Gastrocnemius medialis (tissue), 4 donors: Measurements from ENCODE around the gene STRN. TPM values are rescaled to one million over a fixed set of nuclear protein-coding genes. Genes with fewer than 3 reads are reported as not detected.

Experiments
- ATAC-seq, 2 donors: fragments of 150-250 bp; one replicate each; pipeline ENCODE4 v1.9.1; 2016
- DNase-seq, 2 donors: peaks; one replicate each; pipeline ENCODE4 v3.0.0-alpha.2; 2019
- H3K27ac ChIP-seq, 4 donors: fragments of 200-600 bp; sonication (generic); 1 replicate in 1 of 4; 2 replicates in 3 of 4; pipeline ENCODE4 v1.5.1; 2016 to 2018; ENCODE audit warnings: mild to moderate bottlenecking in 2 of 4, moderate library complexity in 1 of 4
- H3K27me3 ChIP-seq, 3 donors: fragments of 200-600 bp; sonication (generic) in 2 of 3; 1 replicate in 1 of 3; 2 replicates in 2 of 3; pipeline versions ENCODE4 v1.5.1 to v1.6.0; 2016 to 2019; ENCODE audit warnings: mild to moderate bottlenecking in 1 of 3, moderate library complexity in 1 of 3
- H3K36me3 ChIP-seq, 2 donors: fragments of 200-600 bp; sonication (generic) in 1 of 2; one replicate each; pipeline ENCODE4 v1.5.1; 2017 to 2018
- H3K4me1 ChIP-seq, 2 donors: fragments of 200-600 bp; sonication (generic) in 1 of 2; one replicate each; pipeline ENCODE4 v1.5.1; 2016 to 2017; ENCODE audit warnings: mild to moderate bottlenecking in 2 of 2
- H3K4me3 ChIP-seq, 4 donors: fragments of 200-600 bp; sonication (generic) in 3 of 4; 1 replicate in 1 of 4; 2 replicates in 3 of 4; pipeline ENCODE4 v1.5.1; 2016 to 2019; ENCODE audit warnings: mild to moderate bottlenecking in 2 of 4
- H3K9me3 ChIP-seq, 3 donors: fragments of 200-600 bp; sonication (generic) in 2 of 3; 1 replicate in 1 of 3; 2 replicates in 2 of 3; pipeline ENCODE4 v1.5.1; 2016 to 2019
- CTCF ChIP-seq, 5 experiments: fragments of 450-650 bp in 3 of 5; fragments of 200-600 bp in 2 of 5; sonication (generic) in 2 of 5; IDR thresholded peaks in 4 of 5; conservative IDR thresholded peaks in 1 of 5; 1 replicate in 4 of 5; 2 replicates in 1 of 5; pipeline ENCODE4 v1.5.1; 2016 to 2019; ENCODE audit warnings: antibody characterized with exemption in 5 of 5, mild to moderate bottlenecking in 3 of 5, moderate library complexity in 3 of 5
- POLR2A ChIP-seq, 2 donors: fragments of 450-650 bp; IDR thresholded peaks; one replicate each; pipeline ENCODE4 v1.6.1; 2017; ENCODE audit warnings: antibody characterized with exemption in 2 of 2, mild to moderate bottlenecking in 2 of 2, moderate library complexity in 2 of 2
- in situ Hi-C, 4 donors: fragments of 200-750 bp; cut with MboI; loops; one replicate each; pipeline versions ENCODE4 v1.15.0 to v1.8.0; 2017; ENCODE audit warnings: low sequenced_read_pairs in 4 of 4
- intact Hi-C: fragments of 100-400 bp; cut with DNase I; formaldehyde crosslinking; loops from one replicate; pipeline ENCODE4 v1.15.1; 2023; ENCODE audit warnings: low total_unique reads
- total RNA-seq, 4 donors: library from RNA; depleted of rRNA; stranded (reverse); fragments of >200 nt; gene quantifications; one replicate each; pipeline versions ENCODE4 v1.1.0 to v1.2.3, GENCODE V29; 2016

STRN gene
- total RNA-seq, 4 donors from 2014 or later, result 21.3 to 52.0 (median 38.5) TPM

DNA sequence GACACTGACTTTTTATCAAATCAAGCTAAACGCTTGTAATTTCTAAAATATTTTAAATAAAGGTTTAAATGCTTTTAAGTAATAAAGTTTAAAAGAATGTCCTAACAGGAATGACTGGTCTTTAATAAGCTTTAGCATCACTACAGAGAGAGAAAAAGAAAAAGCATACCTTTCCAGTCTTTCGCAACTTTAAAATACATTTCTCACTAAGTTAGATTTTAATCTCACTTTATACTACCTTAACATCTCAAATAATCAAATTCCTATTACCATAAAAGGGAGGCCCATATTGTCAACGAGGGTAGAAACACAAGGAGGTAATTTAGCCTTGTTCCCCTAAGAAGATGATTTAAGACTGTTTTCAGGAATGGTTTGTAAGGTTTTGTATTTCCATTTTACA is 80.7 kb downstream of the STRN start:
- Histone ChIP-seq H3K27ac (no peak overlapping the region), H3K4me3 (no peak overlapping the region), H3K9me3 (no peaks in the 10 kb centered on the region), H3K36me3 (peaks cover 0 to 49% of the 10 kb centered on the region in 2 donors), H3K27me3 (no peaks in the 10 kb centered on the region), H3K4me1 (no peaks in the 10 kb centered on the region)
- DNase-seq, result no peak
- in situ Hi-C loops, result no loop called here
- TF ChIP-seq POLR2A (IDR thresholded peaks at IDR 0.05) (no peak), CTCF (IDR thresholded peaks at IDR 0.05 in 4 of 5, conservative IDR thresholded peaks at IDR 0.05 in 1 of 5) (no peak)
- intact Hi-C loops, result no loop called here
- no peak for ATAC-seq

- H3K36me3 ChIP-seq, result peaks cover 0 to 58% of the 10 kb centered on the region in 2 donors
- in situ Hi-C loops, result no loop called here
- intact Hi-C loops, result no loop called here
Observed at GRCh38 chr2:36882532-36882931, 83.8 kb downstream of the STRN start.

GRCh38 chr2:36881816-36882215 is 84.5 kb downstream of the STRN start:
- no peaks in the 10 kb centered on the region for H3K4me1 ChIP-seq
- intact Hi-C loops (no loop called here), in situ Hi-C loops (no loop called here)
- H3K27ac ChIP-seq, result no peak overlapping the region
- DNase-seq (no peak), ATAC-seq (no peak)
- H3K9me3 ChIP-seq, result no peaks in the 10 kb centered on the region
- H3K4me3 ChIP-seq, result no peak overlapping the region
- peaks cover 5 to 65% of the 10 kb centered on the region in 2 donors for H3K36me3 ChIP-seq
- H3K27me3 ChIP-seq, result no peaks in the 10 kb centered on the region
- TF ChIP-seq CTCF (IDR thresholded peaks at IDR 0.05 in 4 of 5, conservative IDR thresholded peaks at IDR 0.05 in 1 of 5) (no peak), POLR2A (IDR thresholded peaks at IDR 0.05) (no peak)

More at GRCh38 chr2:36882532-36882931, 83.8 kb downstream of the STRN start:
- no peaks in the 10 kb centered on the region for H3K9me3 ChIP-seq
- H3K4me3 ChIP-seq, result no peak overlapping the region
- no peak for ATAC-seq
- DNase-seq, result no peak
- no peaks in the 10 kb centered on the region for H3K27me3 ChIP-seq
- no peaks in the 10 kb centered on the region for H3K4me1 ChIP-seq
- TF ChIP-seq POLR2A (IDR thresholded peaks at IDR 0.05), result no peak
- TF ChIP-seq CTCF (IDR thresholded peaks at IDR 0.05 in 4 of 5, conservative IDR thresholded peaks at IDR 0.05 in 1 of 5), result no peak
- no peak overlapping the region for H3K27ac ChIP-seq

- no peak for TF ChIP-seq POLR2A (IDR thresholded peaks at IDR 0.05)
- no peak for TF ChIP-seq CTCF (IDR thresholded peaks at IDR 0.05 in 4 of 5, conservative IDR thresholded peaks at IDR 0.05 in 1 of 5)
- in situ Hi-C loops, result no loop called here
- H3K27ac ChIP-seq, result no peak overlapping the region
Observed at GRCh38 chr2:36878429-36878828, 87.9 kb downstream of the STRN start.

DNA sequence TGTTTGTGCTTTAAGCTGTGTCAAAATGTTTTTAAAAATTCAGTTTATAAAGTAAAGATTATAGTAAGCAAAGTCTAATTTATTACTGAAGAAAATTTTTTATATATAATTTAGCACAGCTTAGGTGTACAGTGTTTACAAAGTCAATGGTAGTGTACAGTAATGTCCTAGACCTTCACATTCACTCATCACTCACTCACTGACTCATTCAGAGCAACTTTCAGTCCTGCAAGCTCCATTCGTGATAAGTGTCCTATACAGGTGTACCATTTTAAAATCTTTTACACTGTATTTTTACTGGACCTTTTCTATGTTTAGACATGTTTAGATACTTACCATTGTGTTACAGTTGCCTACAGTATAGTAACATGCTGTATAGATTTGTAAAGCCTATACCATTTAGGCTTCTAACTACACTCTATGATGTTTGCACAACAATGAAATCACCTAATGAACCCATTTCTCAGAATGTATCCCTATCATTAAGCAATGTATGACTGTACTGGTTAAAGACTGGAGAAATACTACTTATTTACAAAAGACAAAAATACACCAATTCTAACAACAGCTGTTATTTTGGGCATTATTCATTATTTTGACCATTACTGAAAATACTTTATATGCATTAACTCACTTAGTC is 95.1 kb downstream of the STRN start:
- no peak for DNase-seq
- Histone ChIP-seq H3K27ac (no peak overlapping the region), H3K4me3 (no peak overlapping the region), H3K4me1 (no peaks in the 10 kb centered on the region), H3K27me3 (no peaks in the 10 kb centered on the region), H3K9me3 (no peaks in the 10 kb centered on the region), H3K36me3 (peaks cover 0 to 50% of the 10 kb centered on the region in 2 donors)
- in situ Hi-C loops, result no loop called here
- TF ChIP-seq CTCF (IDR thresholded peaks at IDR 0.05 in 4 of 5, conservative IDR thresholded peaks at IDR 0.05 in 1 of 5), result no peak
- no peak for TF ChIP-seq POLR2A (IDR thresholded peaks at IDR 0.05)
- no peak for ATAC-seq
- intact Hi-C loops, result no loop called here

More at GRCh38 chr2:36878429-36878828, 87.9 kb downstream of the STRN start:
- Histone ChIP-seq H3K36me3 (peaks cover 5 to 50% of the 10 kb centered on the region in 2 donors), H3K27me3 (no peaks in the 10 kb centered on the region), H3K9me3 (no peaks in the 10 kb centered on the region), H3K4me3 (no peak overlapping the region), H3K4me1 (no peaks in the 10 kb centered on the region)
- ATAC-seq, result no peak
- intact Hi-C loops, result no loop called here
- DNase-seq, result no peak
